NCI-H526 treated with DMSO at 0.1 percent for 48 hours (cell line): ENCODE results near the gene MACIR.
"Not testable (repeated sequence)": the region's sequence is repeated elsewhere in the genome, so short reads cannot be mapped to it uniquely, and the experiment has no call there.

Experiments used
- DNase-seq: peaks from one replicate; lab custom pipeline; 2025; lab: John Stamatoyannopoulos, UW

Gene MACIR

GRCh38 chr5:103258368-103258956 is at the start of gene MACIR:
TSS of gene MACIR (plus strand) at chr5:103258763. CDS start at chr5:103275920, 17,157 bp downstream.
- DNase-seq = peak; percentile 93

- DNase-seq = no peak
Measured at GRCh38 chr5:103209065-103209464, 49.5 kb upstream of the MACIR start.

DNA sequence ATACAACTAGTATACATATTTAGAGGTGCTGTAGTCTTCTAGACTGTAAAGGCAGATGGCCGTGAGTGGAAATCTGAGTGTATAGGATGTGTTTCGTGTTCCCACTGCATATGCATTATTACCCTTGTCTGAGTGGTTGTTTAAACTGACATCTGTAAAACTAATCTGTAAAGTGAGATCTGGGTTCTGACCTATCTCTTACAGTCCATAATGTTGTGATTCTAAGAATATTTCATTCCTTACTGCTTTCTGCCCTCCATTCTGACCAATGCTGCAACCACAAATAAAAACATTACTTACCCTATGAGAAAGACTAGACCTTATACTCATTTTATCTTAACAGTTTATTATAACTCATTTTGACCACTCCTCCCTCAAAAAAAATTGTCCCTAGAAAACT is 47.6 kb upstream of the MACIR start:
- no peak for DNase-seq

DNA sequence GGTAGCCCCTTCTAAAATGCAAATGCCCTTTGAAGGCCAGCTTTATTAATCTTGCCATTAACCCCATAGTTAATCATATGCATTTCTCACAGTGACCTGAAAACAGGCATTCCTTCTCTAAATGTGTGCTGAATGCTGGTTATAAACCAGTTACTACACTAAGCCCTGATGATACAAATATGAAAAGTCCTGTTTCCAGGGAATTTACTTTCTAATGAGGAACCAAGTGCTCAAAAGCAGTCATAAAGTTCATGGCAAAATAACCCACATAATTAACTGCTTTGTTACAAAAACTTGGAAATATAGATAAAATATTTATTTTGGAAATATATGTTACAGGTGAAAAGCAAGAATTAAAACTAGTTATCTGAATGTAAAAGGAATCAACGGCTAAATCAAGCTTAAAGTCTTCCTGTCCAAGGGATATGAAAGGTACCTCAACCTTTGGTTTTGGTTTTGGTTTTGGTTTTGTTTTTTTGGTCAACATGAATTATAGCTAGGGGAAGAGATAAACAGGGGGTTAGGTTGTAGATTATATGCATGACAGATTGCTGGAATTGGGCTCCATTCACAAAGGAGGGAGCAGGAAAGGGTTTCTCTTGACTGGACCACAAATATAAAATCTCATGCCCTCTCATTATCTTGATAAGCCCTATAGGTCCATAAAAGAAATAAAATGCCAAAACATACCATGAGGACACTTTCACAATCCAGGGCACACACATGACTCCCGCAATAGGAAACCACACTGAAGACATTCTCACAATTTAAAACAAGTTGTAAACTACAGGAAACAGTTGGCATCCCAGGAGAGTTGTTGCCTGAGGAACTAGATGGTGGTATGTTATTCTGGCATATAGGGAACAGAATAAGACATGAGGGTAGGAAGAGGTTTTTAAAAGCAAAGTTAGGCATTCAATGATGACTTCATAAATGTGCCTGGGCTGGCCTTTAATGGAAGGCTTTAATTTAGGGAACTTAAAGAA is 46.7 kb upstream of the MACIR start:
- no peak for DNase-seq

DNA sequence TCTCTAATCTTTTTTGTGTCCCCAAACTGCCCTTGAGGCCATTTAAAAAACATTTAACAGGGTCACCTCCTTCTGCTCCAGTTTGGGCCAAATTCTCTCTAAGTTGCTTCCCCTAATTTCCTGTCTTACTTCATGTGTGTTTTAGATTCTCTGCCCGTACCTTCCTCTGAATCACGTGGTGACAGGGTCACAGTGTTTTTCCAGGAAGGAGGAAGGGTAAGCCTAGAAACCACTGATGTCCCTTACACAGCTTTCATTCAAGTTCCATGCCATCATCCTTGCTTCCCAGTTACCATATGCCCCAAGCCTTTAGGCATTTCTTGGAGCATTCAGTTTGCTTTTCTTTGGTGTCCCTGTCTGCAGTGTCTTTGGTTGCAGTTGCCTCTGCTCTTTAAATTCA is 42.4 kb upstream of the MACIR start:
- no peak for DNase-seq

GRCh38 chr5:103216697-103217096 is 41.9 kb upstream of the MACIR start:
- DNase-seq = no peak

- DNase-seq = no peak
Measured at GRCh38 chr5:103217101-103217500, 41.5 kb upstream of the MACIR start.

DNA sequence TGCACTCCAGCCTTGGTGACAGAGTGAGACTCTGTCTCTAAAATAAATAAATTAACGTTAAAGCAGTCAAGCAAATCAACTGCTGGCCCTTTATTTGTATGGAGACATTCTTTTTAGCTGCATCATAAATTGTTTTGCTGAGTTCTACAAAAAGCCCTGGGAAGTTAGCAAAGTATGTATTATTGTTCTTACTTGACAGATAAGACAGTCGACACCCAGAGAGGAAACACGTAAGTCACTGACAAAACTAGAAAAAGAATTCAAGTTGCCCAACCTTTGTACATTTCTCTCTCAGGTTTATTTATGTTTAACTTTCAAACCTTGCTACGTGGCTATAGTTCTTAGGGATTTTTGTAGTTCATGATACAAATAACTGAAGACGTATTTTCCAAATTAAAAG is 40.4 kb upstream of the MACIR start:
- no peak for DNase-seq

GRCh38 chr5:103219074-103219473 is 39.5 kb upstream of the MACIR start:
- not testable (repeated sequence) for DNase-seq

GRCh38 chr5:103223031-103223955 is 35.3 kb upstream of the MACIR start:
- DNase-seq = no peak

GRCh38 chr5:103224118-103224893 is 34.3 kb upstream of the MACIR start:
- DNase-seq = peak; percentile 19

DNA sequence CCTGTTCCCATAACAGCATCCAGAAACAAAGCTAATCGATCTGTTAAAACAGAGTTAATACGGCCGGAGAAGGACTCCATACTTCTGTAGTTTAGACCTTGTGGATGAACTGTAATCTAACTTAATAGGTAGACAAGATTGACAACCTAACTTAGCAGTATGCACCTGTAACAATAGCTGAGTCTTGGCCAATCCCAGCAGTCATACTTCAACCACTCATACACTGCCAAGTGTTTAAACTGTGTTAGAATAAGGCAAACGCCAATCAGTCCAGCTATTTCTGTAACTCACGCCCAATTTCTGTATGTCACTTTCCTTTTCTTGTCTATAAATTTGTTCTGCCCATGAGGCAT is 33.7 kb upstream of the MACIR start:
- DNase-seq = no peak

DNA sequence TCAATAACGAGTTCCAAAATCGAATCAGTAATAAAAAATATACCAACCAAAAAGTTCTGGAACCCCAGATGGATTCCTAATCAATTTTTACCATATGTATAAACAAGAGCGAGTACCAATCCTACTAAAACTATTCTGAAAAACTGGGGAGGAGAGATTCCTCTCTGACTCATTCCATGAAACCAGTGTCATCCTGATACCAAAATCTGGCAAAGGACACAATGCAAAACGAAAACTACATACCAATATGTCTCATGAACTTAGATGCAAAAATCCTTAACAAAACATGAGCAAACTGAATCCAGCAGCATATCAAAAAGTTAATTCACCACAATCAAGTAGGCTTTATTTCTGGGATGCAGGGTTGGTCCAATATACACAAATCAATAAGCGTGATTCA is 30.5 kb upstream of the MACIR start:
- DNase-seq = no peak

GRCh38 chr5:103228588-103228987 is 30.0 kb upstream of the MACIR start:
- no peak for DNase-seq

DNA sequence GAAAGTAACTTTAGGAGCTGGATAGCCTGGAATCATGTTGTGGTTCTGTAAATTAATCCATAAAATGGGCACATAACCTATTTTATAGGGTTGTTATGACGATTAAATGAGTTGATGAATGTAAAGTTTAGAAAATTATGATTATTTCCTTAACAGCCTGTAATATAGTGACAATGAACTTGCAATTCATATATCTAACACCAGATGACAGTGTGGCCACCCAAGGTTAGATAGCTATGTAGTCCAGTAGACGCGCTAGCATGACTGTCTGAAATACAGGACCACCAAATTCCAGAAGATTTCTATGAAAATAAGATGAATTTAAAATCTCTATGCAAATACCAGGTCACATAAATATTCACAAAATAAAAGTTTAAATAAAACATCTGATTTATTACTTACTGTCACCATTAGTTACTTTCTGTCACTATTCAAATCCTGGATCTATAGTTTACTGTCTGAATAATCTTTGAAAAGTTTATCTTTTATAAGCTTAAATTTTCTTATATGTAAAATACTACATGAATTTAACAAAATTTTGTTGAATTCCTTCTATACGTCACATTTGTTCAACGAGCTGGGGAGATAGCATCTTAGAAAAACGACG is 26.1 kb upstream of the MACIR start:
- no peak for DNase-seq

GRCh38 chr5:103234239-103234975 is 24.2 kb upstream of the MACIR start:
- no peak for DNase-seq

DNA sequence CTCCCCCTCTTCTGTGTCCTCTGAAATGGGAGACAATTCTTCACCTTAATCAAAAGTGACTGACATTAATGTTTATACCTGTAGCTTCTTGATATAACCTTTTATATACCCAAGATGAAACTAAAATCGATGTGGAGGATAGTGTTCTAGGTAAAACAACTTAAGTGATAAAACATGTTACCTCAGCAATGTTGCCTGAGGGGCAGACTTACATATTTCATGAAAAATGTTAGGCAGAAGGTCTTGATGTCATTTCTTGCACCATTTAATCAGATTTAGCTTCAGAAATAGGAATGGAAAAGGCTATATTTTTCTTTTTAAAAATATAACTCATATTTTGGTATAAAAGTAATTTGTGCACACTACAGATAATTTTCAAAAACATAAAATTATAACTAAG is 22.7 kb upstream of the MACIR start:
- DNase-seq = no peak

- DNase-seq = no peak
Measured at GRCh38 chr5:103237778-103238177, 20.8 kb upstream of the MACIR start.

- DNase-seq = no peak
Measured at GRCh38 chr5:103243665-103244064, 14.9 kb upstream of the MACIR start.

GRCh38 chr5:103244398-103244797 is 14.2 kb upstream of the MACIR start:
- DNase-seq = no peak
